C4-2B (cell line): ENCODE measurements around the gene PLEKHM3.

ENCODE experiments used
- CTCF ChIP-seq: fragments of 450-650 bp; conservative IDR thresholded peaks from 2 replicates; pipeline ENCODE4 v1.5.1; 2017; ENCODE audit warnings: mild to moderate bottlenecking
- ZFX ChIP-seq: fragments of 450-650 bp; IDR thresholded peaks from 2 replicates; pipeline ENCODE4 v1.6.1; 2017

- TF ChIP-seq CTCF, result no peak
- no peak for TF ChIP-seq ZFX
These were observed 180.7 kb downstream of the PLEKHM3 start for GRCh38 chr2:207844648-207845047.
